ENCODE measurements around the gene RAP1GDS1.

Gene RAP1GDS1

DNA sequence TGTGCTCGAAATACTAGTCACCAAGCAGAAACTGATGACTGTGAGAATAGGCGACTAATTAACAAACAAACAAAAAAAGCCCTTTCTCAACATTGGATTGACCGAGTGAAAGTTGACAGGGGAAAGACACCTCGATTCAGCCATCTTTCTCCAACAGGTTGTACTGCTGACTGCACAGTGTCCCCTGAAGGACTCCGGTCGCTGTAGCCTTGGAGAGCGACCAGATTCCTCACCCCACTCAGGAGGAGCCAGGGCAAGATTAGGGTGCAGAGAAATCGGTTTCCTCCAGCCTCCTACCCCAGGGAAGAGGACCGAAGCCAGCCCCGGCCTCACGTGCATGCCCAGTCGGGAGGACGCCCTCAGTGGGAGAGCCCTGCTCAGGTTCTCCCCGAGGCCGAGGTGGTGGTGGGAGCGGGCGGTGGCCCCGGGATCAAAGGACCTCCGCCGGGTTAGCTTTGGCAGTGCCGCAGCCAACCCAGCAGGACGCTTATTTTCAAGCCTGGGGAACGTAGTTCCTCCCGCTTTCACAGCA, 1.1 kb upstream of the RAP1GDS1 start (continued):
- peak; percentile 65; the same call in 1 of the 2 replicates for TF ChIP-seq PRDM1 (tag by site-specific recombination; IDR thresholded peaks at IDR 0.05)
- peak; percentile 63; the same call in 1 of the 2 replicates for TF ChIP-seq ZBTB20 (tag by site-specific recombination; IDR thresholded peaks at IDR 0.05)
- TF ChIP-seq KLF16 (tag by site-specific recombination; IDR thresholded peaks at IDR 0.05), result no peak
- TF ChIP-seq, protein P1, sequence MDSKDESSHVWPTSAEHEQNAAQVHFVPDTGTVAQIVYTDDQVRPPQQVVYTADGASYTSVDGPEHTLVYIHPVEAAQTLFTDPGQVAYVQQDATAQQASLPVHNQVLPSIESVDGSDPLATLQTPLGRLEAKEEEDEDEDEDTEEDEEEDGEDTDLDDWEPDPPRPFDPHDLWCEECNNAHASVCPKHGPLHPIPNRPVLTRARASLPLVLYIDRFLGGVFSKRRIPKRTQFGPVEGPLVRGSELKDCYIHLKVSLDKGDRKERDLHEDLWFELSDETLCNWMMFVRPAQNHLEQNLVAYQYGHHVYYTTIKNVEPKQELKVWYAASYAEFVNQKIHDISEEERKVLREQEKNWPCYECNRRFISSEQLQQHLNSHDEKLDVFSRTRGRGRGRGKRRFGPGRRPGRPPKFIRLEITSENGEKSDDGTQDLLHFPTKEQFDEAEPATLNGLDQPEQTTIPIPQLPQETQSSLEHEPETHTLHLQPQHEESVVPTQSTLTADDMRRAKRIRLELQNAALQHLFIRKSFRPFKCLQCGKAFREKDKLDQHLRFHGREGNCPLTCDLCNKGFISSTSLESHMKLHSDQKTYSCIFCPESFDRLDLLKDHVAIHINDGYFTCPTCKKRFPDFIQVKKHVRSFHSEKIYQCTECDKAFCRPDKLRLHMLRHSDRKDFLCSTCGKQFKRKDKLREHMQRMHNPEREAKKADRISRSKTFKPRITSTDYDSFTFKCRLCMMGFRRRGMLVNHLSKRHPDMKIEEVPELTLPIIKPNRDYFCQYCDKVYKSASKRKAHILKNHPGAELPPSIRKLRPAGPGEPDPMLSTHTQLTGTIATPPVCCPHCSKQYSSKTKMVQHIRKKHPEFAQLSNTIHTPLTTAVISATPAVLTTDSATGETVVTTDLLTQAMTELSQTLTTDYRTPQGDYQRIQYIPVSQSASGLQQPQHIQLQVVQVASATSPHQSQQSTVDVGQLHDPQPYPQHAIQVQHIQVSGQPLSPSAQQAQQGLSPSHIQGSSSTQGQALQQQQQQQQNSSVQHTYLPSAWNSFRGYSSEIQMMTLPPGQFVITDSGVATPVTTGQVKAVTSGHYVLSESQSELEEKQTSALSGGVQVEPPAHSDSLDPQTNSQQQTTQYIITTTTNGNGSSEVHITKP (tag by site-specific recombination; IDR thresholded peaks at IDR 0.05), result no peak
- TF ChIP-seq ZNF623 (tag by site-specific recombination; IDR thresholded peaks at IDR 0.05), result no peak
- TF ChIP-seq ZNF747 (tag by site-specific recombination; IDR thresholded peaks at IDR 0.05), result no peak
- TF ChIP-seq ZBTB21 (tag by site-specific recombination; IDR thresholded peaks at IDR 0.05), result no peak
- TF ChIP-seq WT1 (tag by site-specific recombination; IDR thresholded peaks at IDR 0.05), result no peak
- TF ChIP-seq GLIS2 (tag by site-specific recombination; IDR thresholded peaks at IDR 0.05), result 0 out of 2 replicates have a peak, but pooled peaks have one; percentile 8
- TF ChIP-seq GLIS1 (tag by site-specific recombination; IDR thresholded peaks at IDR 0.05), result peak; percentile 29; the same call in 1 of the 2 replicates
- TF ChIP-seq ZNF530 (tag by site-specific recombination; IDR thresholded peaks at IDR 0.05; ENCODE audit: low read depth), result no peak
- no peak for TF ChIP-seq ZNF777 (tag by site-specific recombination; IDR thresholded peaks at IDR 0.05; ENCODE audit: borderline replicate concordance)
- TF ChIP-seq ZNF423 (tag by site-specific recombination; IDR thresholded peaks at IDR 0.05), result no peak
- no peak for TF ChIP-seq ZNF843 (tag by site-specific recombination; IDR thresholded peaks at IDR 0.05)
- 0 out of 2 replicates have a peak, but pooled peaks have one; percentile 10 for TF ChIP-seq IKZF3 (tag by site-specific recombination; IDR thresholded peaks at IDR 0.05)
- TF ChIP-seq, protein P2, sequence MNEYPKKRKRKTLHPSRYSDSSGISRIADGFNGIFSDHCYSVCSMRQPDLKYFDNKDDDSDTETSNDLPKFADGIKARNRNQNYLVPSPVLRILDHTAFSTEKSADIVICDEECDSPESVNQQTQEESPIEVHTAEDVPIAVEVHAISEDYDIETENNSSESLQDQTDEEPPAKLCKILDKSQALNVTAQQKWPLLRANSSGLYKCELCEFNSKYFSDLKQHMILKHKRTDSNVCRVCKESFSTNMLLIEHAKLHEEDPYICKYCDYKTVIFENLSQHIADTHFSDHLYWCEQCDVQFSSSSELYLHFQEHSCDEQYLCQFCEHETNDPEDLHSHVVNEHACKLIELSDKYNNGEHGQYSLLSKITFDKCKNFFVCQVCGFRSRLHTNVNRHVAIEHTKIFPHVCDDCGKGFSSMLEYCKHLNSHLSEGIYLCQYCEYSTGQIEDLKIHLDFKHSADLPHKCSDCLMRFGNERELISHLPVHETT (tag by site-specific recombination; IDR thresholded peaks at IDR 0.05), result no peak

DNA sequence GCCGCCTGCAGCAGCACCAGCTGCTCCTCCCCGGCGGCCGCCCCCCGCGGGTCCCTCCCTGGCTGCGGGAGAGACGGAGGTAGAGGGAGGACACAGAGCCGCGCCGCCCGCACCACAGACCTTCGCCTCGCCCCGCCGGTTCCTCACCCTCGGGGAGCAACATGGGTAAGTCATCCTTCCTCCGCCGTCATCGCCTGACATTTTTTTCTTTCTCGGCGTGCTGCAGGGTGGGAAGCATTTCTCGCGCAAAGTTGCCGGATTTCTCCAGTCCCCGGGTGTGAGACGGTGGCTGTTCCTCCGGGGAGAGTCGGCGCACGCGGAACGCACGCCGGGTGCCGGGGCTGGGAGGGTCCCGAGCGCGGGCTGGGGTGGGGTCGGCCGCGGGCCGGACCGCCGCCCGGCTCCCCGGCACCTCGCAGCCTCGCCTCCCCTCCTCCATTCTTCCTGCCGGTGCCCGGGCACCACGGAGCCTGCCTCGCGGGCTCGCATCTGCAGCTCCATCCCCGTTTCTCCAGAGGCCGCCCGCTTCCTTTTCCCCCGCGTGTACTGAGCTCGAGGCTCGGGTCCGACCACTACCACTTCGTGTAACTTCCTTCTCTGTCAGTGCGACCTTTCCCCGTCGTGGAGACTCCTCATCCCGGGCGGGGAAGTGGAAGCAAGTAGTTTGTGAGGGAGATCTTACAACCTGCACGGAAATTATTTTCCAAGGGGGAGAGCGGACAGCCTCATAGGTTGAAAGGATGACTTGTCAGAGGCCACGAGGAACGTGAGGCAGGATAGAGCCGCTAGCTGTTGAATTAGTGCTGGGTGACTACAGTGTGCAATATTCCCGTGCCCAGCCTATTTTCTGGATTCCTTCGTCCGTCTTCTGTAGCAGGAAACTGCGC, 464 bp downstream of the RAP1GDS1 start:
- Histone ChIP-seq H3K36me3 (ENCODE audit: control insufficient read depth in 2 of 2, insufficient read depth in 1 of 2, low read length in 2 of 2) (no peaks in the 10 kb centered on the region), H3K4me1 (ENCODE audit: control insufficient read depth, insufficient read depth, low read length) (no peaks in the 10 kb centered on the region), H3K9me3 (ENCODE audit: control insufficient read depth, insufficient read depth, low read depth, low read length) (no peaks in the 10 kb centered on the region), H3K4me3 (ENCODE audit: low read depth, low read length) (peak overlapping the region; percentile 74), H3K27ac (ENCODE audit: extremely low read depth, low read depth, low read length) (peak overlapping the region; percentile 79)
- ChIA-PET POLR2A (interaction anchor here (0.5 to 1.7 kb wide), 7 partner anchors 9 to 1687 kb away, joined by 3 to 9 read pairs (median 4); partner anchors contain the start of genes METAP1 and STPG2), CTCF (interaction anchor here (0.6 to 0.8 kb wide), 3 partner anchors 13 to 745 kb away, joined by 3 to 4 read pairs (median 3); no protein-coding TSS in a partner anchor)
- TF ChIP-seq ZNF610 (tag by site-specific recombination; IDR thresholded peaks at IDR 0.05; ENCODE audit: borderline replicate concordance), result no peak
- peak; percentile 51; the same call in 1 of the 2 replicates for TF ChIP-seq ZIC2 (tag by site-specific recombination; IDR thresholded peaks at IDR 0.05)
- TF ChIP-seq, protein P1 (tag by site-specific recombination; IDR thresholded peaks at IDR 0.05), result peak; percentile 84
- peak; percentile 84 for TF ChIP-seq ZBTB20 (tag by site-specific recombination; IDR thresholded peaks at IDR 0.05)
- TF ChIP-seq, protein P3, sequence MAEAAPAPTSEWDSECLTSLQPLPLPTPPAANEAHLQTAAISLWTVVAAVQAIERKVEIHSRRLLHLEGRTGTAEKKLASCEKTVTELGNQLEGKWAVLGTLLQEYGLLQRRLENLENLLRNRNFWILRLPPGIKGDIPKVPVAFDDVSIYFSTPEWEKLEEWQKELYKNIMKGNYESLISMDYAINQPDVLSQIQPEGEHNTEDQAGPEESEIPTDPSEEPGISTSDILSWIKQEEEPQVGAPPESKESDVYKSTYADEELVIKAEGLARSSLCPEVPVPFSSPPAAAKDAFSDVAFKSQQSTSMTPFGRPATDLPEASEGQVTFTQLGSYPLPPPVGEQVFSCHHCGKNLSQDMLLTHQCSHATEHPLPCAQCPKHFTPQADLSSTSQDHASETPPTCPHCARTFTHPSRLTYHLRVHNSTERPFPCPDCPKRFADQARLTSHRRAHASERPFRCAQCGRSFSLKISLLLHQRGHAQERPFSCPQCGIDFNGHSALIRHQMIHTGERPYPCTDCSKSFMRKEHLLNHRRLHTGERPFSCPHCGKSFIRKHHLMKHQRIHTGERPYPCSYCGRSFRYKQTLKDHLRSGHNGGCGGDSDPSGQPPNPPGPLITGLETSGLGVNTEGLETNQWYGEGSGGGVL (tag by site-specific recombination; IDR thresholded peaks at IDR 0.05), result peak; percentile 67; the same call in 1 of the 2 replicates
- no peak for TF ChIP-seq KLF16 (tag by site-specific recombination; IDR thresholded peaks at IDR 0.05)
- TF ChIP-seq GLIS1 (tag by site-specific recombination; IDR thresholded peaks at IDR 0.05), result peak; percentile 70
- peak; percentile 96 for TF ChIP-seq ZNF341 (tag by site-specific recombination; IDR thresholded peaks at IDR 0.05; ENCODE audit: low read depth)
- TF ChIP-seq KLF8 (tag by site-specific recombination; IDR thresholded peaks at IDR 0.05), result peak; percentile 40; the same call in 1 of the 2 replicates
- TF ChIP-seq GLIS2 (tag by site-specific recombination; IDR thresholded peaks at IDR 0.05), result peak; percentile 70; the same call in 1 of the 2 replicates
- TF ChIP-seq ZNF335 (tag by site-specific recombination; conservative IDR thresholded peaks at IDR 0.05), result peak; percentile 43
- peak; percentile 19 for TF ChIP-seq ZBTB8A (tag by site-specific recombination; IDR thresholded peaks at IDR 0.05)
